CD14-positive monocyte (primary cell): ENCODE measurements around the gene ROPN1. TPM values are rescaled to one million over a fixed set of nuclear protein-coding genes. Genes with fewer than 3 reads are reported as not detected.

Source experiments
- DNase-seq, 3 donors: peaks; one replicate each; pipeline ENCODE4 v3.0.0-alpha.2; 2011 to 2022
- H2AFZ ChIP-seq: 2 replicates; pipeline ENCODE4 v1.6.0; 2012; ENCODE audit warnings: mild to moderate bottlenecking, low read depth, low read length, inconsistent platforms; ENCODE audit not compliant: insufficient read depth, poor library complexity, severe bottlenecking
- H3K27ac ChIP-seq, 2 donors: 1 replicate in 1 of 2; 2 replicates in 1 of 2; pipeline ENCODE4 v1.5.1; 2012 to 2013; ENCODE audit warnings: low read length in 2 of 2, control low read depth in 1 of 2, inconsistent platforms in 1 of 2, low read depth in 1 of 2, mild to moderate bottlenecking in 1 of 2
- H3K27me3 ChIP-seq, 2 donors: one replicate each; pipeline versions ENCODE4 v1.6.0 to v1.6.1; 2011 to 2013; ENCODE audit warnings: low read length in 2 of 2; ENCODE audit not compliant: control insufficient read depth in 2 of 2, insufficient read depth in 2 of 2
- H3K36me3 ChIP-seq, 2 donors: replicated peaks in 1 of 2; 1 replicate in 1 of 2; 2 replicates in 1 of 2; pipeline versions ENCODE4 v1.5.1 to v1.6.1; 2012 to 2013; ENCODE audit warnings: low read length in 2 of 2, control low read depth in 1 of 2, inconsistent platforms in 1 of 2, mild to moderate bottlenecking in 1 of 2; ENCODE audit not compliant: insufficient read depth in 2 of 2, control insufficient read depth in 1 of 2
- H3K4me1 ChIP-seq, 2 donors: 1 replicate in 1 of 2; 2 replicates in 1 of 2; pipeline versions ENCODE4 v1.5.1 to v1.6.1; 2012 to 2013; ENCODE audit warnings: low read length in 2 of 2, control low read depth in 1 of 2, inconsistent platforms in 1 of 2, mild to moderate bottlenecking in 1 of 2, moderate library complexity in 1 of 2; ENCODE audit not compliant: insufficient read depth in 2 of 2, control insufficient read depth in 1 of 2
- H3K4me2 ChIP-seq: replicated peaks from 2 replicates; pipeline ENCODE3; 2012; ENCODE audit warnings: low read length, moderate library complexity, mild to moderate bottlenecking; ENCODE audit not compliant: poor library complexity, severe bottlenecking; ENCODE audit errors: extremely low read depth
- H3K4me3 ChIP-seq, 3 experiments: fragments of 200-600 bp in 1 of 3; sonication (generic) in 1 of 3; replicated peaks in 1 of 3; 1 replicate in 2 of 3; 2 replicates in 1 of 3; pipeline ENCODE4 v1.5.1; 2011 to 2013; ENCODE audit warnings: low read length in 3 of 3, mild to moderate bottlenecking in 3 of 3, control low read depth in 2 of 3, low read depth in 2 of 3, inconsistent platforms in 1 of 3, moderate library complexity in 1 of 3
- H3K79me2 ChIP-seq: 2 replicates; pipeline ENCODE4 v1.6.0; 2012; ENCODE audit warnings: mild to moderate bottlenecking, control low read depth, inconsistent platforms, low read length, moderate library complexity; ENCODE audit not compliant: insufficient read depth
- H3K9ac ChIP-seq: 2 replicates; pipeline ENCODE4 v1.6.0; 2017; ENCODE audit warnings: low read length, mild to moderate bottlenecking; ENCODE audit not compliant: insufficient read depth, poor library complexity, severe bottlenecking
- H3K9me3 ChIP-seq, 2 donors: replicated peaks in 1 of 2; 1 replicate in 1 of 2; 2 replicates in 1 of 2; pipeline versions ENCODE4 v1.5.1 to v1.6.1; 2012 to 2013; ENCODE audit warnings: low read length in 2 of 2, control low read depth in 1 of 2; ENCODE audit not compliant: control insufficient read depth in 1 of 2, insufficient read depth in 1 of 2
- H4K20me1 ChIP-seq: 2 replicates; pipeline ENCODE4 v1.6.0; 2012; ENCODE audit warnings: mild to moderate bottlenecking, low read length, control low read depth, moderate library complexity; ENCODE audit not compliant: insufficient read depth
- H3K27ac Mint-ChIP-seq, 7 donors: one replicate each; pipeline ENCODE4 v1.8.0; 2020; ENCODE audit warnings: mild to moderate bottlenecking in 7 of 7, mixed read lengths in 7 of 7, moderate library complexity in 6 of 7, inconsistent platforms in 2 of 7
- H3K27me3 Mint-ChIP-seq, 3 donors: one replicate each; pipeline ENCODE4 v1.8.0; 2021 to 2022; ENCODE audit warnings: low read depth in 3 of 3, mild to moderate bottlenecking in 3 of 3, mixed read lengths in 3 of 3, moderate library complexity in 3 of 3, inconsistent platforms in 1 of 3
- H3K36me3 Mint-ChIP-seq, 2 donors: one replicate each; pipeline ENCODE4 v1.8.0; 2020; ENCODE audit warnings: mixed read lengths in 2 of 2, inconsistent platforms in 1 of 2, mild to moderate bottlenecking in 1 of 2
- H3K4me1 Mint-ChIP-seq: one replicate; pipeline ENCODE4 v1.8.0; 2020; ENCODE audit warnings: mild to moderate bottlenecking, mixed read lengths
- H3K4me3 Mint-ChIP-seq, 2 donors: one replicate each; pipeline ENCODE4 v1.8.0; 2020; ENCODE audit warnings: mild to moderate bottlenecking in 2 of 2, mixed read lengths in 2 of 2, moderate library complexity in 1 of 2
- H3K9me3 Mint-ChIP-seq, 7 donors: one replicate each; pipeline ENCODE4 v1.8.0; 2020 to 2022; ENCODE audit warnings: mixed read lengths in 7 of 7, mild to moderate bottlenecking in 6 of 7, moderate library complexity in 6 of 7, inconsistent platforms in 2 of 7
- WGBS: methylation state at CpG from one replicate; pipeline ENCODE4 v1.1.5; 2013; ENCODE audit warnings: missing lambda C conversion rate; ENCODE audit not compliant: insufficient coverage; 5-methylcytosine and 5-hydroxymethylcytosine counted together
- intact Hi-C, 2 donors: fragments of 100-400 bp; cut with micrococcal nuclease; formaldehyde crosslinking; loops; one replicate each; pipeline versions ENCODE4 v1.15.0 to v1.15.1; 2023
- polyA plus RNA-seq, 3 donors: library from polyadenylated mRNA; depleted of rRNA in 1 of 3; unstranded in 2 of 3; stranded (reverse) in 1 of 3; fragments of 300-500 nt in 2 of 3; fragments of >200 nt in 1 of 3; fragmentation: Illumina TruSeq in 2 of 3; gene quantifications; 1 replicate in 2 of 3; 2 replicates in 1 of 3; pipeline ENCODE4 v1.2.3, GENCODE V29; 2012 to 2021
- TF ChIP-seq, protein P1 (sequence below): fragments of 200-600 bp; IDR thresholded peaks from one replicate; pipeline ENCODE4 v1.8.0; 2022; ENCODE audit warnings: antibody characterized with exemption, mild to moderate bottlenecking

ROPN1 gene
- polyA plus RNA-seq, 3 donors: not detected

DNA sequence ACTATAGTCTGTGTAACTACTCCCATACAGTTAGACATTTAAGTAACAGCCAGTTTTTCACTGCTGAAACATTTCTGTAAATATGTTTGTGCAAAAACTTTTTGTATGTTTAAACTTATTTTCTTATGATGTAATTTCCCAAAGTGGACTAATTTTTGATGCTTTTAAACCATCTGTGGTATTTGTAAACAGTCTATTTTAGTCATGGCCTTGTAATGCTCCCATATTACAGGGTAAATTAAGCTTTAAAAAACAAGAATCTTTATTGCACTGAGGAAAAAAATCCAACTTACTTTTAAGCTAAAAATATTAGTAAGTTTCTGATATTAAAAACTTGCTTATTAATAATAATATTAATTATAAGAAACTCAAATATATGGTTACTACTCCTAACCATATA, 44.4 kb downstream of the ROPN1 start:
- Histone ChIP-seq H4K20me1 (no peaks in the 10 kb centered on the region), H2AFZ (no peak overlapping the region), H3K27ac (no peak overlapping the region), H3K4me2 (no peak overlapping the region), H3K9ac (no peak overlapping the region), H3K4me1 (no peaks in the 10 kb centered on the region), H3K27me3 (no peaks in the 10 kb centered on the region), H3K36me3 (peaks cover 34 to 71% of the 10 kb centered on the region in 2 donors), H3K4me3 (no peak overlapping the region), H3K9me3 (no peaks in the 10 kb centered on the region), H3K79me2 (no peaks in the 10 kb centered on the region)
- peaks cover 45 to 63% of the 10 kb centered on the region in 2 donors for H3K36me3 Mint-ChIP-seq
- TF ChIP-seq, protein P1, sequence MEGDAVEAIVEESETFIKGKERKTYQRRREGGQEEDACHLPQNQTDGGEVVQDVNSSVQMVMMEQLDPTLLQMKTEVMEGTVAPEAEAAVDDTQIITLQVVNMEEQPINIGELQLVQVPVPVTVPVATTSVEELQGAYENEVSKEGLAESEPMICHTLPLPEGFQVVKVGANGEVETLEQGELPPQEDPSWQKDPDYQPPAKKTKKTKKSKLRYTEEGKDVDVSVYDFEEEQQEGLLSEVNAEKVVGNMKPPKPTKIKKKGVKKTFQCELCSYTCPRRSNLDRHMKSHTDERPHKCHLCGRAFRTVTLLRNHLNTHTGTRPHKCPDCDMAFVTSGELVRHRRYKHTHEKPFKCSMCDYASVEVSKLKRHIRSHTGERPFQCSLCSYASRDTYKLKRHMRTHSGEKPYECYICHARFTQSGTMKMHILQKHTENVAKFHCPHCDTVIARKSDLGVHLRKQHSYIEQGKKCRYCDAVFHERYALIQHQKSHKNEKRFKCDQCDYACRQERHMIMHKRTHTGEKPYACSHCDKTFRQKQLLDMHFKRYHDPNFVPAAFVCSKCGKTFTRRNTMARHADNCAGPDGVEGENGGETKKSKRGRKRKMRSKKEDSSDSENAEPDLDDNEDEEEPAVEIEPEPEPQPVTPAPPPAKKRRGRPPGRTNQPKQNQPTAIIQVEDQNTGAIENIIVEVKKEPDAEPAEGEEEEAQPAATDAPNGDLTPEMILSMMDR: no peak
- H3K9me3 Mint-ChIP-seq: no peaks in the 10 kb centered on the region
- H3K4me1 Mint-ChIP-seq: no peaks in the 10 kb centered on the region
- DNase-seq: no peak
- H3K27me3 Mint-ChIP-seq: no peaks in the 10 kb centered on the region
- intact Hi-C loops: no loop called here
- no peak overlapping the region for H3K27ac Mint-ChIP-seq
- no peak overlapping the region for H3K4me3 Mint-ChIP-seq

DNA sequence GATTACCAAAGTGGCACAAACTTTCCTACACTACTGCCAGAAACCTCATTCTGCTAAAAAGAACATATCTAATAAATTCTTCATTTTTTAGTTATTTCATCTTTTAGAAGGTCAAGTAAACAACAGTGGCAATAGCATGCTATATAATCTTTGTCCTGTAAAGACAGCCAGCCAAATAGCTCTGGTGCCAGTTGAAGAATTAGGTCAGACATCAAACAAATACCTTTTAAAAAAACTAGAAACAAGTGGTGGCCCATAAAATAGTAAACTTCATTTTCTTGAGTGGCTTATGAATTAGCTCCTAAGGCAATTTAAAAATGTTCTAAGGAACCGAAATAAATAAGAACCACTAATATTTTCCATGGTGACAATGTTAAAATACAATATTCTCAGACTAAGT, 50.4 kb downstream of the ROPN1 start:
- Histone ChIP-seq H3K27me3 (no peaks in the 10 kb centered on the region), H3K79me2 (no peaks in the 10 kb centered on the region), H4K20me1 (no peaks in the 10 kb centered on the region), H3K27ac (no peak overlapping the region), H3K9me3 (no peaks in the 10 kb centered on the region), H3K4me1 (no peaks in the 10 kb centered on the region), H3K4me3 (no peak overlapping the region), H2AFZ (no peak overlapping the region), H3K4me2 (no peak overlapping the region), H3K9ac (no peak overlapping the region), H3K36me3 (peaks cover 23 to 45% of the 10 kb centered on the region in 2 donors)
- H3K27ac Mint-ChIP-seq: no peak overlapping the region
- intact Hi-C loops: no loop called here
- no peak for DNase-seq
- no peak overlapping the region for H3K4me3 Mint-ChIP-seq
- no CpG with 5 or more reads among the region's 1 CpG for WGBS
- TF ChIP-seq, protein P1: no peak
- peaks cover 3% of the 10 kb centered on the region for H3K4me1 Mint-ChIP-seq
- H3K9me3 Mint-ChIP-seq: no peaks in the 10 kb centered on the region
- no peaks in the 10 kb centered on the region for H3K27me3 Mint-ChIP-seq
- H3K36me3 Mint-ChIP-seq: peaks cover 47 to 54% of the 10 kb centered on the region in 2 donors
